ENCODE data around the gene FAM78B. TPM values are rescaled to one million over a fixed set of nuclear protein-coding genes. Genes with fewer than 3 reads are reported as not detected.

Gene FAM78B
- total RNA-seq, 2 donors from 2014 or later: 2.3 to 4.2 TPM

DNA sequence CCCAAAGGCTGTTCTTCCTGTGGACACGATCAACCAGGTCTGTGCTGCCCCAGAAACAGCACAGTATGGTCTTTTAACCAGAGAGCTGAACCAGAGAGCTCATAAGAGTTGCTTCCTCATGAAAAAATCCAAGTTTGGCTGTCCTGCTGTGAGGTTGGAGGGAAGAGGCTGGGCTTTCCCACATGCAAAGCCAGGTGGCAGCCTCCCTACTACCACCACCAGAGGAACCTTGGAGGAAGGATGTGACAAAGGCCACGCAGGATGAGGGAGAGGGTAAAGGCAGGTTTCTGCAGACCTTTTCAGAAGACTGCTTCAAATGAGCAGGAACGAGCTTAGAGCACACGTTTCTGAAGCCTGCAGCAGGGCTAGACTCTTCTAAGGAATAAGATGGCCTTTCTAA lies 27.1 kb downstream of the FAM78B start:
- Histone ChIP-seq H3K4me1 (ENCODE audit: control insufficient read depth, insufficient read depth, low read length) (no peaks in the 10 kb centered on the region), H3K4me3 (ENCODE audit: low read length) (no peak overlapping the region), H3K27me3 (ENCODE audit: control insufficient read depth, insufficient read depth, low read length, poor library complexity, severe bottlenecking) (no peaks in the 10 kb centered on the region), H3K9me3 (ENCODE audit: control insufficient read depth, low read length) (no peaks in the 10 kb centered on the region), H3K27ac (ENCODE audit: low read depth, low read length) (no peak overlapping the region), H3K9ac (ENCODE audit: extremely low read depth, low read length, poor library complexity, severe bottlenecking) (no peak overlapping the region), H3K36me3 (ENCODE audit: control insufficient read depth, insufficient read depth, low read length) (no peaks in the 10 kb centered on the region)
- H3K9me3 Mint-ChIP-seq: no peaks in the 10 kb centered on the region
- H3K27ac Mint-ChIP-seq: no peak overlapping the region
- TF ChIP-seq, protein P1, sequence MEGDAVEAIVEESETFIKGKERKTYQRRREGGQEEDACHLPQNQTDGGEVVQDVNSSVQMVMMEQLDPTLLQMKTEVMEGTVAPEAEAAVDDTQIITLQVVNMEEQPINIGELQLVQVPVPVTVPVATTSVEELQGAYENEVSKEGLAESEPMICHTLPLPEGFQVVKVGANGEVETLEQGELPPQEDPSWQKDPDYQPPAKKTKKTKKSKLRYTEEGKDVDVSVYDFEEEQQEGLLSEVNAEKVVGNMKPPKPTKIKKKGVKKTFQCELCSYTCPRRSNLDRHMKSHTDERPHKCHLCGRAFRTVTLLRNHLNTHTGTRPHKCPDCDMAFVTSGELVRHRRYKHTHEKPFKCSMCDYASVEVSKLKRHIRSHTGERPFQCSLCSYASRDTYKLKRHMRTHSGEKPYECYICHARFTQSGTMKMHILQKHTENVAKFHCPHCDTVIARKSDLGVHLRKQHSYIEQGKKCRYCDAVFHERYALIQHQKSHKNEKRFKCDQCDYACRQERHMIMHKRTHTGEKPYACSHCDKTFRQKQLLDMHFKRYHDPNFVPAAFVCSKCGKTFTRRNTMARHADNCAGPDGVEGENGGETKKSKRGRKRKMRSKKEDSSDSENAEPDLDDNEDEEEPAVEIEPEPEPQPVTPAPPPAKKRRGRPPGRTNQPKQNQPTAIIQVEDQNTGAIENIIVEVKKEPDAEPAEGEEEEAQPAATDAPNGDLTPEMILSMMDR (conservative IDR thresholded peaks at IDR 0.05): peak; percentile 65
- peaks cover 5% of the 10 kb centered on the region for H3K4me1 Mint-ChIP-seq
- peaks cover 7% of the 10 kb centered on the region for H3K27me3 Mint-ChIP-seq (ENCODE audit: insufficient read depth)
- DNase-seq: peak; percentile 69
- no peaks in the 10 kb centered on the region for H3K36me3 Mint-ChIP-seq (ENCODE audit: low read depth)
- no peak overlapping the region for H3K4me3 Mint-ChIP-seq
- WGBS, 2 experiments (ENCODE audit: insufficient coverage in 1 of 2, insufficient read length in 1 of 2): 64 to 82% methylated on average over 3 to 4 of the region's 4 CpGs

DNA sequence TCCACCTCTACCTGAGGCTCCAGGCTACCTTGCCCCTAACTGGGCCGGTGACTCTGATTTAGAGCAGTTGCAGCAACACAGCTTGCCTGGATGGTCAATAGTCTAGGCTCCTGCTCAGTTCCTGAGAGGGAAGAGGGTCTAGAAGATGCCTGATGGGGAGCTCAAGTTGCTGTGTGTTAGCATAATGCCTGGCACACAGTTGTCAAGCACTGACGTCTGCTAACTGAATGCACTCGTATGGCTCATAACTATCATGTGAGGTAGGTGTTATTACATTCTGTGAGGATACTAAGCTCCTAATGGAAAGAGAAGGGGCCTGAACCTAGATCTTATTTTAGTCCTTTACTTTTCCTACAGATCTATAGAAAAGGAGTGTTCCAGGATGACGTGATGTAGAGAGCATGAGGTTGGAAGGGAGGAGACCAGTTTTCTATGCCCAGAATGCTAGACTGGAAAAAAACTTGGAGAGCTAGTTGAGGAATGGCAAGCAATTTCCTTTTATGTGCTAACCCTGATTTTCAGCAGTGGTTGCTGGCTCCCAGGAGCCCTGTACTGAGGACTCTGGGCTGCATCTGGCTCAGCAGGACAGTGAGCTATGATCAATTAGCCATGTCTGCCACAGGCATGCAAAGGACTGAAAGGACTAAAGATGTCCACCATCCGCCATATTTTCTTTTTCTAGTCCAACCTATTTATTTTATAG lies 30.0 kb downstream of the FAM78B start:
- peaks cover 4% of the 10 kb centered on the region for H3K27me3 Mint-ChIP-seq (ENCODE audit: insufficient read depth)
- no peaks in the 10 kb centered on the region for H3K36me3 Mint-ChIP-seq (ENCODE audit: low read depth)
- H3K9me3 Mint-ChIP-seq: no peaks in the 10 kb centered on the region
- DNase-seq: no peak
- no peak overlapping the region for H3K27ac Mint-ChIP-seq
- no peaks in the 10 kb centered on the region for H3K4me1 ChIP-seq (ENCODE audit: control insufficient read depth, insufficient read depth, low read length)
- H3K4me3 ChIP-seq (ENCODE audit: low read length): no peak overlapping the region
- TF ChIP-seq, protein P1 (conservative IDR thresholded peaks at IDR 0.05): no peak
- no peak overlapping the region for H3K9ac ChIP-seq (ENCODE audit: extremely low read depth, low read length, poor library complexity, severe bottlenecking)
- peaks cover 5% of the 10 kb centered on the region for H3K36me3 ChIP-seq (ENCODE audit: control insufficient read depth, insufficient read depth, low read length)
- no peak overlapping the region for H3K4me3 Mint-ChIP-seq
- WGBS, 2 experiments (ENCODE audit: insufficient coverage in 1 of 2, insufficient read length in 1 of 2): 94 to 95% methylated on average over 3 to 5 of the region's 5 CpGs
- no peak overlapping the region for H3K27ac ChIP-seq (ENCODE audit: low read depth, low read length)
- H3K27me3 ChIP-seq (ENCODE audit: control insufficient read depth, insufficient read depth, low read length, poor library complexity, severe bottlenecking): no peaks in the 10 kb centered on the region
- no peaks in the 10 kb centered on the region for H3K9me3 ChIP-seq (ENCODE audit: control insufficient read depth, low read length)
- H3K4me1 Mint-ChIP-seq: peaks cover 5% of the 10 kb centered on the region

GRCh38 chr1:166136222-166136621 lies 30.6 kb downstream of the FAM78B start:
- no peak overlapping the region for H3K4me3 Mint-ChIP-seq
- no peaks in the 10 kb centered on the region for H3K9me3 Mint-ChIP-seq
- no peaks in the 10 kb centered on the region for H3K4me1 ChIP-seq (ENCODE audit: control insufficient read depth, insufficient read depth, low read length)
- no peaks in the 10 kb centered on the region for H3K27me3 ChIP-seq (ENCODE audit: control insufficient read depth, insufficient read depth, low read length, poor library complexity, severe bottlenecking)
- no peak overlapping the region for H3K27ac ChIP-seq (ENCODE audit: low read depth, low read length)
- DNase-seq: no peak
- peaks cover 5% of the 10 kb centered on the region for H3K4me1 Mint-ChIP-seq
- no peaks in the 10 kb centered on the region for H3K9me3 ChIP-seq (ENCODE audit: control insufficient read depth, low read length)
- no peak overlapping the region for H3K9ac ChIP-seq (ENCODE audit: extremely low read depth, low read length, poor library complexity, severe bottlenecking)
- no peak overlapping the region for H3K4me3 ChIP-seq (ENCODE audit: low read length)
- H3K36me3 Mint-ChIP-seq (ENCODE audit: low read depth): no peaks in the 10 kb centered on the region
- WGBS, 2 experiments (ENCODE audit: insufficient coverage in 1 of 2, insufficient read length in 1 of 2): 99% methylated on average over 3 of the region's 3 CpGs; no CpG with 5 or more reads in 1 of the 2 experiments
- no peak overlapping the region for H3K27ac Mint-ChIP-seq
- H3K27me3 Mint-ChIP-seq (ENCODE audit: insufficient read depth): peaks cover 4% of the 10 kb centered on the region
- peaks cover 5% of the 10 kb centered on the region for H3K36me3 ChIP-seq (ENCODE audit: control insufficient read depth, insufficient read depth, low read length)
- TF ChIP-seq, protein P1 (conservative IDR thresholded peaks at IDR 0.05): no peak
